ENCODE data around the gene EPB41L1.

The EPB41L1 gene

GRCh38 chr20:36262440-36262839, 107.9 kb downstream of the EPB41L1 start:
- no peaks in the 10 kb centered on the region for H3K27me3 ChIP-seq (ENCODE audit: insufficient read depth, poor library complexity, severe bottlenecking)
- no peak overlapping the region for H3K27ac ChIP-seq (replicated peaks)
- TF ChIP-seq POLR2AphosphoS5 (IDR thresholded peaks at IDR 0.05; ENCODE audit: low read depth) (no peak), GABPA (IDR thresholded peaks at IDR 0.05; ENCODE audit: low read depth) (no peak), SPI1 (IDR thresholded peaks at IDR 0.05; ENCODE audit: borderline replicate concordance, low read depth) (no peak), CTCF (IDR thresholded peaks at IDR 0.05; ENCODE audit: insufficient read depth, low read length) (no peak), REST (IDR thresholded peaks at IDR 0.05; ENCODE audit: insufficient replicate concordance, low read depth) (no peak)
- no peak overlapping the region for H3K4me3 ChIP-seq (replicated peaks; ENCODE audit: insufficient read depth, low read length)
- DNase-seq (ENCODE audit: low read depth in 1 of 2, low spot score in 1 of 2) = no peak

- H3K27ac ChIP-seq (replicated peaks) = no peak overlapping the region
- no peak overlapping the region for H3K4me3 ChIP-seq (replicated peaks; ENCODE audit: insufficient read depth, low read length)
- no peak for TF ChIP-seq POLR2AphosphoS5 (IDR thresholded peaks at IDR 0.05; ENCODE audit: low read depth)
- no peak for TF ChIP-seq SPI1 (IDR thresholded peaks at IDR 0.05; ENCODE audit: borderline replicate concordance, low read depth)
- no peak for TF ChIP-seq CTCF (IDR thresholded peaks at IDR 0.05; ENCODE audit: insufficient read depth, low read length)
- TF ChIP-seq REST (IDR thresholded peaks at IDR 0.05; ENCODE audit: insufficient replicate concordance, low read depth) = no peak
- no peak for TF ChIP-seq GABPA (IDR thresholded peaks at IDR 0.05; ENCODE audit: low read depth)
- DNase-seq (ENCODE audit: low read depth in 1 of 2, low spot score in 1 of 2) = no peak
- no peaks in the 10 kb centered on the region for H3K27me3 ChIP-seq (ENCODE audit: insufficient read depth, poor library complexity, severe bottlenecking)
Measured at GRCh38 chr20:36264426-36265246, 110.1 kb downstream of the EPB41L1 start.

GRCh38 chr20:36266189-36266588, 111.6 kb downstream of the EPB41L1 start:
- Histone ChIP-seq H3K4me3 (replicated peaks; ENCODE audit: insufficient read depth, low read length) (no peak overlapping the region), H3K27ac (replicated peaks) (no peak overlapping the region), H3K27me3 (ENCODE audit: insufficient read depth, poor library complexity, severe bottlenecking) (no peaks in the 10 kb centered on the region)
- DNase-seq (ENCODE audit: low read depth in 1 of 2, low spot score in 1 of 2) = no peak
- TF ChIP-seq REST (IDR thresholded peaks at IDR 0.05; ENCODE audit: insufficient replicate concordance, low read depth) = no peak
- TF ChIP-seq POLR2AphosphoS5 (IDR thresholded peaks at IDR 0.05; ENCODE audit: low read depth) = no peak
- TF ChIP-seq GABPA (IDR thresholded peaks at IDR 0.05; ENCODE audit: low read depth) = no peak
- TF ChIP-seq CTCF (IDR thresholded peaks at IDR 0.05; ENCODE audit: insufficient read depth, low read length) = no peak

All from HL-60 (cell line).